ENCODE measurements around the gene ADAM10.
A peak's percentile ranks its signal among the peaks of the same experiment; 100 is the strongest.
"Not testable (repeated sequence)": the region's sequence is repeated elsewhere in the genome, so short reads cannot be mapped to it uniquely, and the experiment has no call there.

Gene ADAM10, protein sequence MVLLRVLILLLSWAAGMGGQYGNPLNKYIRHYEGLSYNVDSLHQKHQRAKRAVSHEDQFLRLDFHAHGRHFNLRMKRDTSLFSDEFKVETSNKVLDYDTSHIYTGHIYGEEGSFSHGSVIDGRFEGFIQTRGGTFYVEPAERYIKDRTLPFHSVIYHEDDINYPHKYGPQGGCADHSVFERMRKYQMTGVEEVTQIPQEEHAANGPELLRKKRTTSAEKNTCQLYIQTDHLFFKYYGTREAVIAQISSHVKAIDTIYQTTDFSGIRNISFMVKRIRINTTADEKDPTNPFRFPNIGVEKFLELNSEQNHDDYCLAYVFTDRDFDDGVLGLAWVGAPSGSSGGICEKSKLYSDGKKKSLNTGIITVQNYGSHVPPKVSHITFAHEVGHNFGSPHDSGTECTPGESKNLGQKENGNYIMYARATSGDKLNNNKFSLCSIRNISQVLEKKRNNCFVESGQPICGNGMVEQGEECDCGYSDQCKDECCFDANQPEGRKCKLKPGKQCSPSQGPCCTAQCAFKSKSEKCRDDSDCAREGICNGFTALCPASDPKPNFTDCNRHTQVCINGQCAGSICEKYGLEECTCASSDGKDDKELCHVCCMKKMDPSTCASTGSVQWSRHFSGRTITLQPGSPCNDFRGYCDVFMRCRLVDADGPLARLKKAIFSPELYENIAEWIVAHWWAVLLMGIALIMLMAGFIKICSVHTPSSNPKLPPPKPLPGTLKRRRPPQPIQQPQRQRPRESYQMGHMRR

DNA sequence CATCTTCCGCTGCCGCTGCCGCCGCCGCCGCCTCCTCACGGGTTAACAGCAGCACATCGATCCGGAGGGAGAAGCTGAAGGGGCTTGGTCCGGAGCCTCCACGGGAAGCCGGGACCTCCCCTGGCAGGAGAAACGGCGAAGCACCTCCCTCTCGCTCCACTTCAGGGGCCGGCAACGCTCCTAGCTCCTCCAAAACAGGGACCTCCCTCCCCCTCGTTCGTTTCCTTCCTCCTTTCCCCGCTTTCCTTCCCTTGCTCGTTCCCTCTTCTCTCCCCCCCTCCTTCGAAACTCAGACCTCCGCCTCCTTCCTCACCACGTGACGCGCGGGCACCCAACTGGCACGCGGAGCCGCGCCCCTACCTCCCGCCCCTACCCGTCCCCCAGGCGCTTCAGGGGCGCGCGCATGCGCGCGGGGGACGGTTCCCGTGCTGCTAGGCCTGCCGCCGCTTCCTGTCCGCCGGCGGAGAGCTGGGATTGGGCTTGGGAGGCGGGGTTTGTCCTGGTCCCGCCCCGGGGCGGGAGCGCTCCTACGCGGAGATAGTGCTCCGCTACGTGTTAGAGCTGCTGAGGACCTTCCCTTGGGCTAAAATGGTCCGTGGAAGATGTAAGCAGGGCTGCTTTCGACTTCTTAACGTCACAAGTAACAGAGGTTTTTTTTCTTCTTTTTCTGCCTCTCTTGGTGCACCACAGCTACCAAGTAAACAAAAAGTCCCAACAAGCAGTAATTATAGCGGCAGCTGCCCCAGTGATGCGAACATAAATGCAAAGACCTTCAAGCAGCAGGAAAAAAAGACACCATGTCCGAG is at the start of gene ADAM10:
TSS of gene ADAM10 (minus strand) at position 176 of the 806 bp plus-strand sequence. CDS start at position 3, 173 bp downstream.
- DNase-seq, result peak; percentile 95 to 98

DNA sequence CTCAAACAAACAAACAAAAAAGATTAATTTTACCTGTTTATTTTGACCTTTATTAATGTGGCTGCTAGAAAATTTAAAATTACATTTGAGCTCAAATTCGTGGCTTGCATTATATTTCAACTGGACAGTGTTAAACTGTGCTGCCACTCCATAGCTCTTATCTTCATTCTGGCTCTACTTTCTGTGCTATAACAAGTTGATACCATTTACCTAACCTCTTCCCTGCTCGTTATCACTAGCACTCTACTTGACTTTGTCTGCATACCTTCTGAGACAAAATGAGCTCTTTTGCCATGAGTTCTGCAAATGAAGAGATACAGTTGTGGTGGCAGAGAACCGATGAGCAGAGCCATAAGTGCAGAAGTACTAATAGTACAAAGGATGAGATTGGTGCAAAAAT is 48.0 kb upstream of the ADAM10 start:
- no peak for DNase-seq

DNA sequence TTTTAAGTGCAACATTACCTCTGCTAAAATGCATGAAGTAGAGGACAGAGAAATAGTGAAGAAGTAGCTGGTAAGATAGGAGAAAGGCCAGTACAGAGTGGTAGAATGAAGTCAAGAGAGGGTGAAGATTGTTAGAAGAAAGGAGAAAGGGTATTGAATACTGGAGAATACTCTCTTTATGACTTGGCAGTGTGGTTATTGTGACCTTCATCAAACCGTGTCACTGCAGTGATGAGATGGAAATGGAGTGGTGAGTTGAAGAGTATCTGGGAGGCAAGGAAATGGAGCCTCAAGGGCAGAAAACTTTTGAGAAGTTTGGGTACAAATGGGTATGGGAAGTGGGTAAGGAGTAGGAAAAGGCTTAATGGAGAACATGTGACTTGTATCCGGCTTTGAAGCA is 46.3 kb upstream of the ADAM10 start:
- no peak for DNase-seq

DNA sequence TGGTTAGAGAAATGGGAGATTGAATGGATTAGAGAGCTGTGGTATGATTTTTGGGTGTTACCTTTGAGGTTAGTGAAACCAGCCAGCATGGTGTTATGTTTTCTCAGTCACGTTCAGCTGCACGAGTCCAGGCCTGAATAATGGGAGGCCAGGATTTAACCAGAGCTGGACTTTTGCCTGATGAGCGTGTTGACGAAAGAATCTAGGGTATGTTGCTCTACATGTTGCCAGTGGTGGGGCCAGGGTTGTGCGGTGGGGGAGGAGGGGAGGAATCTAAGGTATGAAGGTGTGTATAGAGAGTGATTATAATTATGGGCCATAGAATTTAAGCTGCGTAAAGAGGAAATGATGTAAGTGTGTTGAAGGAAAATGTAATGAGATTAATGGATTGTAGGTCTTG is 44.4 kb upstream of the ADAM10 start:
- DNase-seq, result no peak

DNA sequence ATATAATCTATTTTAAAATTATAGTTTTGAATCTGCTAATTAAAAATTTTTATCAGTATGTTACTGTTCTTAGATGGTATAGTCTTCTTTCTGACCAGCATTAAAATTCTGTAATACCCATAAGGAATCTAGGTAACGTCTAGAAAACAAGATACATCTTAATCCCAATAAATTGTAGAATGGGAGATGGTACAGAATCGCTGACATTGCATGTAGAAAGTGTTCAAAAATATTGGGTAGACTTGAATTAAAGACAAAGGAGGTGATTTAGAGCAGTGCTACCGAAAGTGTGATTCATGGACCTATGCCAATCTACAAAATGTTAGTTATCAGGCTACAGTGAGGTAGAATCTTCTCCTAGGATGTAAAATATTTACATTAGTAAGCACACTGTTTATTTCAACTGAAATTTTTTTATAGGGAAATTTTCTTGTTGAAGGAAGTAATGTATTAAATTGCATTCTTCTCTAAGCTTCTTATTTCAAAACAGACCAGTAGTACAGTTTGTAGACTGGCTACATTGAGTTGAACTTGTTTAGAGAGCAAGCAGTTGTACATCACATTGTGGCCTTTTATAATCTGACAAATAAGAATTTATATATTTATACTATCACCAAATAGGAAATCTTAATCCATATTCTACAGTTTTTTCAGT is 38.7 kb upstream of the ADAM10 start:
- no peak for DNase-seq

DNA sequence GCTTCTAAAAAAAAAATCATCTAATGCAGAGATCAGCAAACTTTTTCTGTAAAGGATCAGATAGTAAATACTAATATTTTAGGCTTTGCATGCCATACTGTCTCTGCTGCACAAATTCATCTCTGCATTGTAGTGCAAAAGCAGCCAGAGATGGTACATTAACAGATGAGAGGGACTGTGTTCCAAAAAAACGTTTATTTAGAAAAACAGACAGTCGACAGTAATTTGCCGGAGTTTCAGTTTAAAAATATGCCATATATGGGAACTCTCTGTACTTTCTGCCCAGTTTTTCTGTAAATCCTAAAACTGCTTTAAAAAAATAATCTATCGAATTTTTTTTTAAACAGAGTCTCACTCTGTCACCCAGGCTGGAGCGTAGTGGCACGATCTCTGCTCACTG is 35.8 kb upstream of the ADAM10 start:
- DNase-seq, result no peak

DNA sequence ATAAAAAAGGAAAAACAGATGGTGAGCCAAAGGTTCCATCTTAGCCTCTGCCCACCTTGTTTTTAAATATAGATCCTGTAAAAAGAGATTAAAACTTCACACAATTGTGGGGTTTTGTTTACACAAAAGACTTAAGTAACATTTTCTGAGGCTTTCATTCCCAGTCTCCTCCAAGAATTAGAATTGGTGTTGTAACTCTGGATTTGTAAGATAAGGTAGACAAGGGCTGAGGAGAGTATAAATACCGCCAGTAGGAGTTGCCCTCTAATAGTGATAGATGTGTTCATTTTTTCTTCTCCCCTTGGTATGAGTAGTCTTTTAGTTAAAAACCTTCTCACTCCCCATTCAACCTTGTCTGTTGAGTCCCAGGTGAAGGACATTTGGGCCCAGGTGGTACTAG is 30.0 kb upstream of the ADAM10 start:
- no peak for DNase-seq

DNA sequence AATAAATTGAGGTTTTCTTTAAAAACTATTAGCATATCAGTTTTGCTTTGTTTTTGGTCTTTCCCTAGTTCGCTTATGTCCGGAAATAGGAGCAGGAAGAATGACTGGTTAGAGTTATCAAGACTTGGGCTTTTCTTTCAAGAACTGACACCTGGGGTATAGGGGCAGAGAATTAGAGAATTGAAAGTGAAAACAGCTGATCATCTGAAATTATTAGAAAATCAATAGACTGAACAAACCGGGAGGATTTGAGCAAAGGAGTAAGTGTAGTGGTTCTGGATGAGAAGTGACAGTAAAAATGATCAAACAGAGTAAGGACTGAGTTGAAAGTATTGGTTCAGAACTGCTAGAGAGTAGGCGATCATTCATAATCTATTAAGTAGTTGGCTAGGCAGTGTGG is 27.6 kb upstream of the ADAM10 start:
- DNase-seq, result no peak

DNA sequence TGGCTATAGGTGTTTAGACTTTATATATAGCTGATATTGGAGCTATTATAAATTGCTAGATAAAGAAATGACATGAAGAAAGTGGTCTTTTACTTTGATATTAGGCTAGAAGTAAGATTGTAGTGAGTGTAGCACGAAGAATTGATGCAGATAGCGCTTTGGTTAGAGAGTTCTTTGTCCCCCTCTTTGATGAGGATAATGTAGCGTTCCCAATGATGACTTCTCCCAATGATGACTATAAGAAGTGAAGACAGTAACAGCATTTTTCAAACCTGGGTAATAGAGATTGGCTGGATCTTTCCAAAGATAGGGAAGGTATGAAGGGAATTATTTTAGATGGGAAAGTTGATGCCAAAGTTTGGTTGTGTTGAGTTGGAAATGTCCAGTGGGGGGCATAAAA is 25.9 kb upstream of the ADAM10 start:
- DNase-seq, result no peak

DNA sequence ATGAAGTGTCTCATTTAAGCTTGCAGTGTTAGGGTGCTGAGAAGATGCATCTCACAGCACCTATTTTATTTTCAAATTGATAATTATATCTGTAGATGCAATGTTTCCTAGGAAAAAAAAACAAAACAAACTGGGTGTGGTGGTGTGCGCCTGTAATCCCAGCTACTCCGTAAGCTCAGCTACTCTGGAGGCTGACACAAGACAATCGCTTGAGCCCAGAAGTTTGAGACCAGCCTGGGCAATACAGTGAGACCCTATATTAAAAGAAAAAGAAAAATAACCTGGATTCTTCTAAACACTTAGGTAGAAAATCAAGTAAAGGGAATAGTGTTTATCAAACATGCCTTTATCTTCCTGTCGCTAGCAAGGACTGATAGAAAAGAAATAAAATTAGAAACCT is 23.5 kb upstream of the ADAM10 start:
- no peak for DNase-seq

DNA sequence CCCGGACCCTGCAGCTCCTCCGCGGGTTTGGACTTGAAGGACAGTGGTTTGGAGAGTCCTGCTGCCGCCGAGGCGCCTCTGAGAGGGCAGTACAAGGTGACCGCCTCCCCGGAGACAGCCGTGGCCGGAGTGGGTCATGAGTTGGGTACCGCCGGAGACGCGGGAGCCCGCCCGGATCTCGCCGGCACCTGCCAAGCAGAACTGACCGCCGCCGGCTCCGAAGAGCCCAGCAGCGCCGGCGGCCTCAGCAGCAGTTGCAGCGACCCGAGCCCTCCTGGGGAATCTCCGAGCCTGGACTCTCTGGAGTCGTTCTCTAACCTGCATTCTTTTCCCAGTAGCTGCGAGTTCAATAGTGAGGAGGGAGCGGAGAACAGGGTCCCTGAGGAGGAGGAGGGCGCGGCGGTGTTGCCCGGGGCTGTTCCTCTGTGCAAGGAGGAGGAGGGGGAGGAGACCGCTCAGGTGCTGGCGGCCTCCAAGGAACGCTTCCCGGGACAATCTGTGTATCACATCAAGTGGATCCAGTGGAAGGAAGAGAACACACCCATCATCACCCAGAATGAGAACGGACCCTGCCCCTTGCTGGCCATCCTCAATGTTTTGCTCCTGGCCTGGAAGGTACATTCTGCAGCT is 22.2 kb upstream of the ADAM10 start:
- peak in 1 of 2 experiments; percentile 23 for DNase-seq

DNA sequence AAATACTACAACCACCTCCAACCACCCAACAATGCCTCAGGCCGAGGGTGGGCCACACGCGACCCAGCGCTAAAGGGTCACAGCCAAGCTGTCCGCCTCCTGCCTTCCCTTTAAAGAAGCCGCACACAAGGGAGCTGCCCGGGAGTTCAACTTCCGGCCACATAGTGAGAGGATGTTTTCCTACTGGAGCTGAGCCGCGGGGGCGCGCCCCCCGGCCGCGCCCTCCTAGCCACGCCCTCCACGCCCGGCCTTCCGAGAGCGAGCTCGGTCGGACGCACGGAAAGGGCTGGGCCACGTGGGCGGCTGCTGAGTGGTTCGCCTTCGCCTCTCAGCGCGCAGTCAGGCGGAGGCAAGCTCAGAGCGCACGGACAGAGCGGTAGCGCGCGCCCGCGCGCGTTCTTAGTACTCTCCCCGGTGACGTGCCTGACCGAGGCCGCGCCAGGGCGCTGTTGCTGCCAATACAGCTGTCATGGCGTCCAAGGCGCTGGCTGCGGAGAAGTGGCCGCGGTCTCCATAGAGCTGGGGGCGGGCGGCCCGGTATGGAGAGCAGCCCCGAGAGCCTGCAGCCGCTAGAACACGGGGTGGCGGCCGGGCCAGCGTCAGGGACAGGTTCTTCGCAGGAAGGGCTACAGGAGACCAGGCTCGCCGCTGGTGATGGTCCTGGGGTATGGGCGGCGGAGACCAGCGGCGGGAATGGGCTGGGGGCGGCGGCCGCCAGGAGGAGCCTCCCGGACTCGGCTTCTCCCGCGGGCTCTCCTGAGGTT is 21.5 kb upstream of the ADAM10 start, which contains the start of gene MINDY2:
TSS of gene MINDY2 (plus strand) at position 446 of the 764 bp plus-strand sequence. CDS start at position 540, 94 bp downstream.
- peak; percentile 97 for DNase-seq

DNA sequence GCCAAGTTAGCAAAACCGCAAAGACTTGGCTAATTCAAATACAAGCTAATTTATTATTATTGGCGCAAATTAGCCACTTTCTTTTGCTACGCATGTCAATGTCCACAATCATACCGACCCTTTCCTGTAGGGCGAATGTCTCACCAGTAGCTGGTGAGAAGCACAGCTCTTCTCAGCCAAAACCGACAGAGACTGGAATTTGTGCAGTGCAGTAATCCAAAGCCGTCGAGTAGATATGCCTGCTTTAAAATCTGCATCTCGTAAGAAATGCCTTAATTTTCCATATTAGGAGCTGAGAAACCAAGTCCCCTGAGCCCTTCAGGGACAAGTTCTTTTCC is 21.0 kb upstream of the ADAM10 start:
- peak; percentile 59 to 64 for DNase-seq

DNA sequence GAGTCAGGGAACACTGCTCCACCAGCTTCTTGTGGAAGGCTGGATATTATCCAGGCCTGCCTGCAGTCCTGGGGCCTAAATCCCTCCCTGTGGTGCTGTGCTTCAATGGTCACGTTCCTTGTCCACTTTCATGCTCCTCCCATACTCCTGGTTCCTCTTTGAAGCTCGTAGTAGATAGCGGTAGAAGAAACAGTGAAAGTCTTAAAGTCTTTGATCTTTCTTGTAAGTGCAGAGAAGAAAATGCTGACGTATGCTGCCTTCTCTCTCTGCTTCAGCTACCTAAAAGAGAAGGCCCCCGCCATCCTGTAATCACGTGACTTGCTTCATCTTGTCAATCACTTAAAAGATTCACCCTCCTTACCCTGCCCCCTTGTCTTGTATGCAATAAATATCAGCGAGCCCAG is 19.1 kb upstream of the ADAM10 start:
- not testable (repeated sequence) for DNase-seq

DNA sequence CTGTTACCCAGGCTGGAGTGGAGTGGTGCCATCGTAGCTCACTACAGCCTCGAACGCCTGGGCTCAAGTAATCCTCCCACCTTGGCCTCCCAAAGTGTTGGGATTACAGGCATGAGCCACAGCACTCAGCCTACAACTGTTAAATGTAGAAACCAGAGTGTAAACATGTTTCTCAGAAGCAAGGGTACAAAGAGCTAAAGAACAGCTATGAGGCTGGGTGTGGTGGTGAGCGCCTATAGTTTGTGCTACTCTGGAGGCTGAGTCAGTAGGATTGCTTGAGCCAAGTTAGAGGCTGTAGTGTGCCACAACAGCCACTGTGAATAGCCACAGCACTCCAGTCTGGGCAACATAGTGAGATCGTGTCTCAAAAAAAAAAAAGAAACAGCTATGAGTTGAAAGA is 16.8 kb upstream of the ADAM10 start:
- no peak for DNase-seq

DNA sequence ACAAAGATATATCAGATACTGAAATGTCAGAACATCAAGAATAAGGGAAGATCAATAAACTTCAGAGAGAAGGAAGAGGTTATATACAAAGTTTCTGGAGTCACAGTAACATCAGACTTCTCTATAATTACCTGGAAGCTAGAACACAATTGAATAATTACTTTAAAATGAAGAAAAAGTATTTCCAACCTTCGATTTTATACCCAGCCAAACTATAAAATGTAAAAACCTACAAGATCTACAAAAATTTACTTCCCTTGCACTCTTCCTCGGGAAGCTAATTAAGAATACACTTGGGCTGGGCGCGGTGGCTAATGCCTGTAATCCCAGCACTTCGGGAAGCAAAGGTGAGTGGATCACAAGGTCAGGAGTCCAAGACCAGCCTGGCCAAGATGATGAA is 15.0 kb upstream of the ADAM10 start:
- no peak for DNase-seq

DNA sequence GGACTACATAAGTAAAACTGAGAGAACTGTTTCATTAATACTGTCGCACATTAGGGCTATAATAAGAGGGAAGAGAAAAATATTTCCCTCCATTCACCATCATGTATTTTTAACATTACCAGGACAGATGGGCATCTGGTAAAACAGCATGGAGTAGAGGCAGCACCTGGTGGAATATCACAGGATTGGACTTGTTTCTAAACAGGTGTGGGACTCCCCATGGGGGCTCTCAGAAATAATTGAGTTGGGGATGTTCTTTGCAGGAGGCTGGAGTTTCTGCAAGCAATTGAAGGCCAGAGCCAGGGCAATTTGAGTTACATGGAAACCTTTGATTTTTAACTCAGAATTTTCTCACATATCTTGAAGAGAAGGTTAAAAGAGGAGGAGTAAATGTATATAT is 13.2 kb upstream of the ADAM10 start:
- DNase-seq, result no peak

DNA sequence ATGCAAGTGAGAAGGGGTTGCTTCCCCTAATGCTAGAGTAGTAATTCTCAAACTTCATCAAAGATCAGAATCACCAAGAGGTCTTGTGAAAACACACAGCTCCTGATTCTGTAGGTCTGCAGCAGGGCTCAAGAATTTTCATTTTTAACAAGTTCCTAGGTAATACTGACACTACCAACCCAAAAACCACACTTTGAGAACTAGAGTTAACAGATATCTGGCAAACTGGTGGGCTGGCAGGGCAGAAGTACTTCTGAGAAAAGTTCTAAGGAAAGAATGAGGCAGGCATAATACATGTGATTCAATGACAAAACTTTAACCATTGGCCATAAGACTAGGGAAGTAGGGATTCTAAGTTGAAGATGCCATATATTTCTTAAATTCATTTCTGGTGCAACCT is 12.8 kb upstream of the ADAM10 start:
- no peak for DNase-seq

DNA sequence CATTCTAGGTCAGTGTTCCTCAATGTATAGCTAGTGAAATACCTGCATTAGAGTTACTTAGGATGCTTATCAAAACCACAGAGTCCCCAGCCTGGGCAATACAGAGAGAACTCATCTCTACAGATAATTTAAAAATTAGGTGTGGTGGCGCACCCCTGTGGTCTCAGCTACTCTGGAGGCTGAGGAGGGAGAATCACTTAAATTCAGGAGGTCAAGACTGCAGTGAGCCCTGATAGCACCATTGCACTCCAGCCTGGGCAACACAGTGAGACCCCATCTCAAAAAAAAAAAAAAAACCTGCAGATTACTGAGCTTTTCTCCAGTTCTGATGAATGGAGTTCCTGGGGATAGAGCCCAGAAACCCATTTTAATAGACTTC is 11.5 kb upstream of the ADAM10 start:
- DNase-seq, result no peak

DNA sequence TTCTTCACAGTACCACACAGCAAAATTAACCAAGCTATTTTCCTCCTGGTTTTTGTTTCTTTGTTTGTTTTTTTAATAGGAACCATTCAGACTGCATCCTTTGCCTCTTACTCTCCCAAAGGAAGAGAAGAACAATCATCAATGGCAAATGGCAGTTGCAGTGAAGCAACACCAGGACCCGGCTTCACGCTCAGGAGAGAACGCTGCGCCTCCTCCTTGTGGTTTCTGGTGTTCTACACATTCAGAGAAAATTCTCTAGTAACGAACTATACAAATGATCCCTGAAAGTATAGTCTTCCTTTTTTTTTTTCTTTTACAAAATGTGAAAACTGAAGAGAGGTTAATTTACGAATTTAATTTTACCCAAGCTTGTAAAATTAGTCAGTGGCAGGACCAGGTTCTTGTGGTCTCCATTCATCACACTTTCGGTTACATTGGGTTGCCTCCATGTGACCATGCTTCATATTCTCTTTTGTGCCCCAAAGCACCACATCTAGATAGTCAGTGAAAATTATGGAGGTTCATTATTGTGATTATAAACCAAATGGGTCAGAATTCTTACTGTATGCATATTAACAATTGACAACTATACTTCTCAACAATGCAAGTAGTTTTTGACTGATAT is 11.0 kb upstream of the ADAM10 start:
- no peak for DNase-seq

DNA sequence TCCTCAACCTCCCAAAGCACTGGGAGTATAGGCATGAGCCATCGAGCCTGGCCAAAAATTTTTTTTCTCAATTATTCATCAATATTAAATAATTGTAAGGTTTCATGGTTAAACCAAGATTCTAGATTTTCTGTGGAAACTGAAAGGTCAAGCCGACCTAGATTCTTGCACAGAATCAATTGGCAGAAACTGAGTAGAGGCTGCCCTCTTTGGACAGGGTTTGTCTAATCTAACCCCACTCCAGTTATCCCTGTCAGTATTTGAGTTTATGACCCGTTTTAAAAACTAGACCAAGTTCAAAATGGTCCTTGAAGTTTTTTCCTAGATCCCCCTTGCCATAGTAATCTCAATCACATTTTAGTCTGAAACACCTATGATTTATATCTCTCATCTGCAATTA is 8.6 kb upstream of the ADAM10 start:
- no peak for DNase-seq

Measured in SHP77 (cell line).